Inferior parietal cortex (tissue), 1 donor: ENCODE measurements around the gene SYT2.
"Not testable (repeated sequence)": the region's sequence is repeated elsewhere in the genome, so short reads cannot be mapped to it uniquely, and the experiment has no call there.

ENCODE experiments used
- DNase-seq: peaks from one replicate; pipeline ENCODE4 v3.0.0-alpha.2; 2016; ENCODE audit errors: extremely low spot score

Gene SYT2

DNA sequence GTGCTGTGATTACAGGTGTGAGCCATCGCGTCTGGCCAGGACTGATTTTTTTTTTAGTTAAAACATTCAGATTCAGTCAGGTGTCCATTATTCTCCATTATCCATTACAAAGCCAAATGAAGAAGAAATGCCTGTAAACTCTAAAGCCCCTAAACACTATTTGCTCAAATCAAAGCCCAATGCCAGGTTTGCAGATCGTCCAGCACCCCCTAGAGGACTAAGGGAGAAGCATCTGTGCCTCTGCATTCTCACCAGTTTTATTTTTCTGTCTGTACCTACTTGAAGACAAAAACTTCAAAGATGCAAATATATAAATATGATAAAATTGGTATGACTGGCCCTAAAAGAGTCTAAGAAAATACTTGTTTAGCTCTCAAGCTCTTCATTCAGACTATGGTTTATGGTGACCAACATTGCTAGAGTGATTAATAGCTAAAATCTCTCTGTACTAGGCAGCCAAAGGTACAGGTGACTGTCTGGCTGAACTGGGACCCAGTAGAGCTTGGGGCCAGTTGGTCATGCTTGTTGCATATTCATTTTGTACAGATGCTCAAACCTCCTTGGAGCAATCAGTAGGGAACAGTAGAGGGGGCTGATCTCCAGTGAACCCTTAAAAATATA lies 138.4 kb downstream of the SYT2 start:
- peak; percentile 77 for DNase-seq

DNA sequence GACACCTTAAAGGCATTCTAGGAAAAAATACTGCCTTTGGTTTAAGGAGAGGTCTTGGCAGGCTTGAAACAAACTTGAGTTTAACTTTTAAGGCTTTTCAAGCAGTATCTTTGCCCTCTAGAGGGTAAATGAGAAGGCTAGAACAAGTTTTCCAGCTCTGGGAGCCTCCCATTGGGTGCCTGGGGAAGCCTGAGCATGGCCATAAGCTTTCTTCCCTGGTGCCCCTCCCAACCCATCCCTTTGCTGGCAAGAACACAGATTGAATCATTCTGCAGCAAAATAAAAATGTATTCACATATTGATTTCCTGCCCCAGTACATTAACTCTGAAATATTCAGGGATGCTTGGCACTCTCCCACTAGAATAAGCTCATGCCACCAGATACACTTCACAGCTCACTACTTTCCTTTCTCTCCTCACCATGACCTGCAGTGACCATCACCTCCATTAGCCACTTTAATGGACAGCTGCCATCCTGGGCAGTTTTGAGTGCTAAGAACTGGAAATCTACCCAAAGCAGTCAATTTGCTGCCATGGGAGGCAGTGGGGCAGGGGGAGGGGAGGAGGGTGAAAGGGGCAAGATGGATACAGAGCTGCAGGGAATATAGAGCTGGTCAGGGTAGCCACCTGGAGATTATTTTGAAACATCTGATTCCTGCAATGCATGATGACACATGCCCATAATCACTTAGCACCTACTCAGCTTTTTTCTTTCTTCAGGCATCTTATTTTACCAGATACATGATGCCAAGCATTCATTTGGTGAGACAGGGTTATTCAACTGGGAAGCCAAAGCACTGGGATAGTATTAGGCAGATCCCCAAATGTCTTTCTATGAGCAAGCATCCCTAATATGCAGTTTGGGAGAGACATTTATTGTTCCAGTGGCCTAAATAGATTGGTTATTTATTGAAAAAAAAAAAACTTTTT lies 140.6 kb downstream of the SYT2 start:
- no peak for DNase-seq

DNA sequence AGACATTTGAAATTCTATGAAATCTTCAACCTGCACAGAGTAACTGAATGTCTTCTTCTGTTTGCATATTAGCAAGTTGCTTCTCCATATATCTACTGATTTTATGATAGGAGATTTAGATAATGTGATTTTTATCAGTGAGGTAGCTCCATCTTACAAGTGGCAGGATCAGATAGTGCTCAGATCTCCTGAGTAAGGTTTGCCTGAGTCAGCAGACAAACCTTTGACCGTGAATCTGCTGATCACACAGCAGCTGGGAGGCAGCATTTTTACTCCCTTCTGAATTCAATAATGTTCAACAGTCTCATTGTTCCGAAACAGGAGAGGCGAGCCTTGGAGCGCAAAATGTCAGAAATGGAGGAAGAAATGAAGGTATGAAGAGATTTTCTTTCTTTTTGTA lies 141.4 kb downstream of the SYT2 start:
- no peak for DNase-seq

DNA sequence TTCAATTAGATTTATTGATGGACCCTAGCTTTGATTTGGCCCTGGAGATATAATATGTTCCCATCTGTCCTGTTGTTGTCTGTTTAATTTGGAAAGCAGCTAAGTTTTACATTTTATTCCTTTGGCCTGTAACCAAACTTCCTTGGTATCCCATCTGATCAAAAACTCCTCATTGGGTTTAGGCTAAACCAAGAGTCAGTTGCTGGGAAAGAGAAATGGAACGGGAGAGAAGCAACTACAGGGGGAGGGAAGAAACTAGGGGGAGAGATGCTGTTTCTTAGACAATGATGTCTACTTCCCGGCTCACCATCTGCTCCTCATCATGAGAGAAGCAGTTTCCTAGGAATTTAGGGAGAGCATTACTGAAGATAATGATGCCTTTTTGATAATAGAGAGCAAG lies 141.8 kb downstream of the SYT2 start:
- DNase-seq = no peak

DNA sequence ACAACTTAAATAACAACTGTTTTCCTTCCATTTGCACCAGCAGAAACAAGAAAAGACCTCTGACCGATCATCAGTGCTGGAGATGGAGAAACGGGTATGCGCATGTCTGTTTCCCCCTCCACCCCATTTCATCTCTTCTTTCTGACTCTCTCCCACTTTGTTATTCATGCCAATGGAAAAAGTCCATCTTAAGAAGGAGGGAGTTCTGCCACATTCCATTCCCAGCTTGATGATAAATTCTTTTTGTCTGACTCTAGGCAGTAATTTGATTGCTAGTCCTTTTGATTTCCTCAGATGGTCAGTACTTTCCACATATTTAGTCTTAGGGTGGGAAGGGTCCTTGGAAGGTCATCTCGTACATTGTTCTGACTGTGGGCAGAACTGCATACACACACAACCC lies 142.5 kb downstream of the SYT2 start:
- no peak for DNase-seq

DNA sequence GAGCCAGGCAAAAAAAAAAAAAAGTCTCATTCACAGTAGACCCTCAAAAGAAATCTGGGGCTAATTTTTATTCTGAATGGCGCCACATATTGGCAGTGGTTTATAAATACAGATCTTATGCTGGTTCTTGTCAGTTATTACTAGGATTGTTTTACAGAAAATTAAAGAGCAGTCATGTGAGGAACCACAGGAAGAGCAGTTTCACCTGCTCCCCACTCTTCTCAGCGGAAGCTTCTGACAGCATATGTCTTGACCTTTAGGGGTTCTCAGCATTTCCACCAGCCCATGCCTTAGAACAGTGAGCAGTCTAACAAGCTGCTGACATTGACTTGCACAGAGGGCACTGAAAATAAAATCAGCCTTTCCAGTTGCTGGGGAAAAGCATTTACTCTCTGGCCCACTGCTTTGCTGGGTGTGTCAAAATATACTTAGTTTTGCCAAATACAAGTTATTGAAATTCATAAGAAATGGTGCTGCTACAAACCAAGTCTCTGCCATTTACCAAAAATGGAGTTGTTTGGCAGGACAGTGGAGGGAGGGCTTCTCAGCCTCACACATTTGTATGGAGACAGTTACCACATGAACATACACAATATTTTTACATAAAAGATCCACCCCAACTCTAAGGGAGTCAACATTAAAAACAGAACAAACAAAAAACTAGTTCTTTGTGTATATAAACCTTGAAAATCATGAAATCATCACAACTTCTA lies 144.2 kb downstream of the SYT2 start:
- no peak for DNase-seq

DNA sequence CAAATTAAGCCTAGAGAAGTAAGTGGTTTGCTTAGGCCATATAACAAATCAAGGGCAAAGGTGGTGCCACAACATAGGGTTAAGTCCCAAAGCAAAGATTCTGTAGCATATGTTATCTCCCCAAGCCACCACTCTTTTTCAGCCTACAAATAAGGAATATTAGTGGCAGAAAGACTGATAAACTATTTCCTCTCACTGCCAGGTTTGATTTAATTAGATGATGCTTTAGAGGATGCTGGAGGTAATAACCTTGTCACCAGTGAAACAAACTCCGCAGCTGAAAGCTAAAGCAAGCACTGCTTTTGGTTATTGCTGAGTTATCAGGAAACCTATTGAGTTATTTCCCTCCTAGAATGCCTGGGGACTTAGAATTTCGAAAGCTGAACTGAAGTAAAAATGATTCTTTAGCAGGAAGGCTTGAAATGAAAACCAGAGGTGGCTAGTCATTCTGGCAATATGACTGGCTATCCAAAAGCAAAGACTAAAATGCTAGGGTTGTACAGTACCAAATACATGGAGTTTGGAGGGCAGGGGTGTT lies 145.2 kb downstream of the SYT2 start:
- DNase-seq = no peak

DNA sequence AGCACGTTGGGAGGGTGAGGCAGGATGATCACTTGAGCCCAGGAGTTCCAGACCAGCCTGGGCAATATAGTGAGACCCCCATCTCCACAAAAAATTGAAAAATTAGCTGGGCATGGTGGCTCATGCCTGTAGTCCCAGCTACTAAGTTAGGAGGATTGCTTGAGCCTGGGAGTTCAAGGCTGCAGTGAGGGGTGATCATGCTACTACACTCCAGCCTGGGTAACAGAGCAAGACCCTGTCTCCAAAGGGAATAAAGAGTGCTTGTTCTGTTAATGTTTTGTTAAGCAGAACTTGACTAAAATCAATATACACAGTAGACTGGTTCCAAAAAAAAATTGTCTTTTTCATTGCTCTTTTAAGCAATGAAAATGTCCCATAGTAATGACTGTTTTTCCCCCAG lies 146.4 kb downstream of the SYT2 start:
- DNase-seq = no peak

DNA sequence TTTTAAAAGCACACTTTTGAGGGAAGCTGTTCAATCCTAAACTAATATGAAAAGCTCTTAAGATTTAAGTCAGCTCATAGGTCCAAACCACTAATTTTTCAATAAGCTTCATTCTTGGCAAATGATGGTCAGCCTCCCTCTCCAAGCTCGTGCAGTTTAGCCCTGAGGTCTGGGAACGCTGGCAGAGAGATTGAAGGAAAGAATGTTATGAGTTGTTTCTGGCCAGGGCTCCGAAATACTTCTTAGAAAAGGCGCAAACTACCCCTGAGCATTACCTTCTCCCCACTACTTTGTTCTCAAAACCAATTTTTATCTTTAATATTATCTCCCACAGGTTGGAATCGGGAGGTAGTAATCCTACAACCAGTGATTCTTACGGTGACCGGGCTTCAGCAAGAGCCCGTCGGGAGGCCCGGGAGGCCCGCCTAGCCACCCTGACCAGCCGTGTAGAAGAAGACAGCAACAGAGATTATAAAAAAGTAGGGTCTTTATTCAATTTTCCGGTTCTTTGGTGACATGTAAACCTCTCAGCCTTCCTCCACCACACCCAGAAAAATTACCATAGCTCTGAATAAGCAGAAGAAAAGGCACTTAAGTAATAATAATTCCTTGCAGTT lies 147.7 kb downstream of the SYT2 start:
- no peak for DNase-seq

DNA sequence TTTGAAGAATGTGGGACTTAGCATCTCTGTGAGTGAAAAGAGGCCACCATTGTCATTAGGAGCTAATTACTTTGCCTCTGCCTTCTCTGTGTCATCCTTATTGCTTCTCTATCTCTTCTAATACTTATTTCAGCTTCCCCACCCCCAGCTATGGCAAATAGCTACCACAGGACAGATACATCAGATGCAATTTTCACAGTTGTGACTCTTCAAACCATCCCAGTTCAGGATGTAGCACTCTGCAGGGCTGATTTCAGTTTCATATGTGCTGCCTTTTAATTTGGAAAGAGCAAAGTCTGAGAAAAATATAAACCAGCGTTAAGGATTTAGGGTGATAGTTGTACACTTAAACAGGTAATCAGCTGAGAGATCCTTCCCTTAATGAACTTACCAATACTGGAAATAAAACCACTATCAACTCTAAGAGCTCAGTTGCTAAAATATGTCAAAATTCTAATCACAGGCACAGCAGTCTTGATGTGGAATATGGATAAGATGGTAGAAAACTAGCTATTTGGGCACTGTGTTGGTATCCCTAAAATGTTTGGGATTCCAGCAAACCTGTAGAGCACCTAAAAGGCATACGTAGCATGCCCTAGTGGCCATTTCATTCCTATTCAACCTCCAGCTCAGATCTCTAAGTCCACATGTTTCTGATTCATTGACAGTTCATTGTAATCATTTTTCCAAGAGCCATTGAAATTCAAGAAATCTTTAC lies 148.4 kb downstream of the SYT2 start:
- DNase-seq = no peak

DNA sequence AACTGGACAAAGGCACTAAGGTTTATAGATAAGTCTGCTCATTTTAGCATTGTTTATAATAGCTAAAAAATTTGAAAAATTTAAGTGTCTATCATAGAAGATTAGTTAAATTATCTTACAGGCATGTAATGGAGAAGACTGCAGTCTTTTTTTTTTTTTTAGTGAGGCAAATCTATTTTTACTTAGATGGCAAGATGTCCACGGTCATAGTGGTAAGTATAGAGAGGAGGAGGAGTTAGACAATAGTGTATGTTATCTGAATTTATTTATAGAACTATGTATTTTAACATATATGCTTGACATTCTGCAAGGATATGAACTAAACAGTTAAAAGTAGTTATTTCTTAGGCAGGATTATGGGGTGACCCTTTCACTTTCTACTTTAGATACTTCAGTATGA lies 149.0 kb downstream of the SYT2 start:
- no peak for DNase-seq

DNA sequence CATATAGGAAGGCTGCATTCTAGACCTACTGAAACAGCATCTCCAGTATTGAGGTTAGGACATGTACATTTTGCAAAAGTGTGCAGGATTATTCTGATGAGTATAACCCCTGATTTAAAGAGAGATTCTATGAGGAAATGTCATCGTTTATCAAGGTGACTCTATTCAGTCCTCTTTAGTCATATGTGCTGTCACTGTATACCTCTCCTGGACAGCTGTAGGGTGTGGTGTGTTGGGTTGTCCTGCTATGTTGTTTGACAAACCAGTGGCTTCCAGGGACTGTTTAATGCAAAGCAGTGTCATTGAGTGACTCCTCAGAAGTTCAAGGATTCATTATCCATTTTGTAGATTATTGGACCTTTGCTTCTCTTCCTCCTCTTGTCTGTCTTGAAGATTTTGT lies 152.6 kb downstream of the SYT2 start:
- DNase-seq = not testable (repeated sequence)

DNA sequence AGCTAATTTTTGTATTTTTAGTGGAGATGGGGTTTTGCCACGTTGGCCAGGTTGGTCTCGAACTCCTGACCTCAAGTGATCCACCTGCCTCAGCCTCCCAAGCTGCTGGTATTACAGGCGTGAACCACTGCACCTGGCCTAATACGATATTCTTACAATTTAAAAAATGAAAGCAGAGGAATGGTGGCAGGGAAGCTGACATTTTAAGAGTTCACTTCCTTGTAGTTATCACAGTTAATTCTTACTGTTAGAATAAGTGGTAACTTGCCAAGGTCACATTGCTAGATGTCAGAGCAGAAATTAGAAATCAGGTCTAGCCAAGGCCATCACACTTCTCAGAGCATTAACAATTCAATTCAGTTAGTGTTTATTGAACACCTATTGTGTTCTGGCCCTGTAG lies 154.2 kb downstream of the SYT2 start:
- DNase-seq = not testable (repeated sequence)

DNA sequence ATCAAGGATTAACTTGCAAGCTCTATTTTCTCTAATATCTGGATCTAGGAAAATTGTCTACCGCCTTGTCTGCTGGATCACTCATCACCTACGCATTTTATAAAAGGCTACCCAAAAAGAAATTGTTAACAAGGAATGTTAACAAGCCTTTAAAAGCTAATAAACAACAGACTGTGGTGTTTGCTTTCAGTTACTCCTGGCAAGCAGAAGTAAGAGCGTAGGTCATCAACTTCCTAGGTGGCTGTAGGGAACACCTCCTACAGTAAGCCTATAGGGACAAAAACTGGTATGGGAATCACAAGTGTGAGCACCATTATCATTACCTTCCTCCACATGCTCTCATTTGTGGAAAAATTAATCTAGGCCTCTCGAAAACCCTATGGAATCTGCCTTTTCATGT lies 155.6 kb downstream of the SYT2 start:
- DNase-seq = not testable (repeated sequence)

DNA sequence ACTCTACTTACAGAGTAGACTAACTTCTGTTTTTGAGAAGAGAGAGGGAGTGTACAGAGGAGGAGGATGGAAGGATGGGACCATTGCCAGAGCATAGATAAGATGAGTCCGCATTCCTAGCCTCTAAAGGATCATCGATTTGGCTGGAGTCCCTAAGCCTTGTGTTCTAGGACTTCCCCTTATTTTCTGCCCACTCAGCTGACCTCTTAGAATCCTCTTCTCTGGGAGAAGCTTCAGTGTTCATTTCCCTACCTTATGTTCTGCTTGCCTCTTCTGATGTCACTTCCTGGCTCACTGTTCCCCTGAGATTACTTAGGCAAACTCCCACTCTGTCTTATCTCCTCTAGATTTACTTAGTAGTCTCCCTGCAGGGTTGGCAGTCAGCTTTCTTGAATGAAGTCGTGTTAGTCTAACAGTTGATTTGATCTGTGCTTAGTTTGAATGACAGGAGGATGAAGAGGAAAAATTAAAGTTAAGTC lies 156.7 kb downstream of the SYT2 start:
- DNase-seq = peak; percentile 55

DNA sequence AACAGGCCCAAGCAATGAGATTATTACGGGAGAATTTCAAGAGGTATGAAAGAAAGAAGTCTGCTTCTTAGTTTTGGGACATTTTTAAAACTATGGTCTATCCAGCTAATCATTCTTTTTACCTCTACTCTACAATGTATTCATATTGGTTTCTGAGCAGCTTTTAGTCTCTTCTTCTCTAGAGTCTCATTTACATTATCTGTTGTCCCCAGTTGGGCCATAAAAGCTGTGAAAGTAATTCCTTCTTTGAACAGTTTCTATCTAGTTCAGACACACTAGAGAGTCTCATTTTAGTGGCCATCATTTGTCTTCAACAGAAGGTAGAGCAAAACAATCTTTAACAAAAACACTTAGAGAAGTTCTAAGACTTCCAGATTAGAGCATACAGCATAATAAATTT lies 157.2 kb downstream of the SYT2 start:
- DNase-seq = not testable (repeated sequence)

DNA sequence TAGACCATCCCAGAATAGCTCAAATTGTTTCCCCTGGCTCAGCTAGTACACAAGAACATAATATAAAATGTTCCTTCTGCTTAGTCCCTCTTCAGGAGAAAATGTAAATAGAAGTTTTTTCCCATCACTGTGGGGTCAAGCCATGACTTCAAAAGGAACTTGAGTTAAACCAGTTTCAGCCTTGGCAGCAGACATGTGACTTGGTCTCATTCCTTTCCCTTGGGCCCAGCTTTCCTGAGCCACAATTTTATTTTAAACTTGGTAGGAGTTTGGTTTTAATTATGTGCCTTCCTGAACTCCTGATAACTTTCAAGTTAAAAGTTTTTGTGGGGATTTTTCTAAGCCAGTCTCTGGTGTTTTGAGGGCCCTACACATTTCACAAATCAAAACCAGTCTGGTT lies 157.6 kb downstream of the SYT2 start:
- not testable (repeated sequence) for DNase-seq

DNA sequence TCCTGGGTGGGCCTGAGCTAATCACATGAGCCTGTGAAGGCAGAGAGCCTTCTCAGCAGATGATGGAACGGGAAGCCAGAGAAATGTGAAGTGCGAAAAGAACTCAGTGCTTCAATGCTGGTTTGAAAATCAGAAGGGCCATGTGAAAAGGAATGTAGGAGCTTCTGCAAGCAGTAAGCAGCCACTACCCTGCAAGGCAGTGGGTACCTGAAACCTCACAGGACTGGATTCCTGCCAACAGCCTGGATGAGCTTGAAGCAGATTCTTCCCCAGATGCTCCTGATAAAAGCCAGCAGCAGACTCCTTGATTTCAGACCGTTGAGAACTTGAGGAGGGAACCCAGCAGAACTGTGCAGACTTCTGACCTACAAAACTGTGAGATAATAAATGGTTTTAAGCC lies 158.6 kb downstream of the SYT2 start:
- DNase-seq = no peak

DNA sequence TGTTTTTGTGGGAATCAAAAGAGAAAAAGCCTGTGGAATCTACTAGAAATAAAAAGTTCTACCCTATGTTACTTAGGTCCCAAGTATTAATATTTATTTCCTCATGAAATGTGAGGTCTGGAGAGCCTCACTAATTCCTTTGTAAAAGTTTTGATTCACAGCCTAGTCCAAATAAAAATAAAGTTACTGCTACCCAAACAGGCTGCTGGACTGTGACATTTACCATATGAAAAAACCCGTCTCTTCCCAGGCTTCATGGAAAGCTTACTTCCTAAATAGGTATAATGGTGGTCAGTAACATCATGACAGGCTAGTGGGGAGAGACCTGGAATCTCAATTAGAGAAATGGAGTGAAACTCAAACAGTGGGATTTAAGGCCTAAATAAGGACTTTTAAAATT lies 160.2 kb downstream of the SYT2 start:
- DNase-seq = not testable (repeated sequence)

DNA sequence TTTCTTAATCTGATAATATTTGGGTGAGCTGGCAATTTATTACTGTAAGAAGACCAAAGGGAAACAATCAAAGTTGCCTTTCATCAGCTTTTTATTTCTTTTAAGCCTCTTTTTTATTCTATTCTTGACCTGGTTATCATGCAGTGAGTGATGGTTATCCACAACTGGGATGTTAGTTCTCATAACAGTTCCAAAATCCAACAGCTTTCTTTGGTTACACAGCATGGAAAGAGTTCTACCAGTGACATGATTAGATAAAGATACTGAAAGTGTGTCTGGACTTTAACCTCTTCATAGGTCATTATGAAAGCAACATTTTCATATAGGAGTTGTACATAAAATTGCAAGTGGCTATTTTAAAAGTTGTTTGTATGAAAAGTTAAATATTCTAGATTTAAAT lies 163.0 kb downstream of the SYT2 start:
- DNase-seq = no peak

DNA sequence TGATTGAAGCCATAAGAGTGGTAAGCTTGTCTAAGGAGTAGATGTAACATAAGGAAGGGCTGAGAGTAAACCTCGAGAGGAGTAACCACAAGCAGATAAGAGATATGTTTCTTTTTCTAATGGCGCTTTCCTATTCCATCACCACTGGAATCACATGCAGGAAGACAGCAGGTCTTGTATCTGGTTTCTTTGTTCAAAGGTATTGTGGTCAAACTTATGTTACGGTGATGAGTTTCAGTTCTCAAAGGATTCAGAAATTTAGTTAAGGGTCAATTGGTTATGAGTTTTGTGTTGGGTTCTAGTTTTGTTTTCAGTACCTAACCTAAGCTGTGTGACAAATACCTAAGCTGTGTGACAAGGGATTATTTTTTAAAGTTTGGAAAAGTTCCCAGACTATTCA lies 163.5 kb downstream of the SYT2 start:
- DNase-seq = not testable (repeated sequence)
